ENCODE results near the gene PTGER2.

PTGER2 gene, protein sequence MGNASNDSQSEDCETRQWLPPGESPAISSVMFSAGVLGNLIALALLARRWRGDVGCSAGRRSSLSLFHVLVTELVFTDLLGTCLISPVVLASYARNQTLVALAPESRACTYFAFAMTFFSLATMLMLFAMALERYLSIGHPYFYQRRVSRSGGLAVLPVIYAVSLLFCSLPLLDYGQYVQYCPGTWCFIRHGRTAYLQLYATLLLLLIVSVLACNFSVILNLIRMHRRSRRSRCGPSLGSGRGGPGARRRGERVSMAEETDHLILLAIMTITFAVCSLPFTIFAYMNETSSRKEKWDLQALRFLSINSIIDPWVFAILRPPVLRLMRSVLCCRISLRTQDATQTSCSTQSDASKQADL

DNA sequence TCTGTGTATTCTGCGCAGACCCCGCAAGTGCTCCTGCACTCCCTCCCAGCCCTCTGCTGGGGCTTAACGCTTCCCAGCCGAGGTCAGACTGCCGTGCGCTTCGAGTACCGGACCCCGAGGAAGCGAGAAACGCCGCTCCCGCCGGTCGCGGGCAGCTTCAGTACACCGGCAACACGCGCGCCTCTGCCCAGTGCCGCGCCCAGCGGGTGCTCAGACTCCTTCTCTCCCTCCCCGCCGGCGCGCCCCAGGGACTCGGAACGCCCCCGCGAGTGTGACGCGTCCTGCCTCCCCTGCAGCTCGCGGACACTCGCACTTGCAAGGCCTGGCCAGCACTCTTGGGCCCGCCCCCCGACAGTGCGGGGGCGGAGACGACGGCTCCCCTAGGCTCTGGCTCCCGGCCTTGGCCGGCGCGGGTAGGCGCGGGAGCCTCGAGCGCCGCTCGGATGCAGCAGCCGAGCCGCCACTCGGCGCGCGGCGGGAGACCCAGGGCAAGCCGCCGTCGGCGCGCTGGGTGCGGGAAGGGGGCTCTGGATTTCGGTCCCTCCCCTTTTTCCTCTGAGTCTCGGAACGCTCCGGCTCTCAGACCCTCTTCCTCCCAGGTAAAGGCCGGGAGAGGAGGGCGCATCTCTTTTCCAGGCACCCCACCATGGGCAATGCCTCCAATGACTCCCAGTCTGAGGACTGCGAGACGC lies at the start of gene PTGER2:
PTGER2 (plus strand) TSS at position 410 of the 692 bp plus-strand sequence; CDS start at position 647, 237 bp downstream.
- Histone ChIP-seq H3K36me3 (ENCODE audit: low read depth) (no peaks in the 10 kb centered on the region), H3K27ac (ENCODE audit: poor library complexity, severe bottlenecking) (no peak within 1 kb of the TSS), H3K4me1 (ENCODE audit: insufficient read depth, poor library complexity, severe bottlenecking) (no peaks in the 10 kb centered on the region), H3K4me3 (ENCODE audit: severe bottlenecking) (peak within 1 kb of the TSS; percentile 33), H3K27me3 (ENCODE audit: insufficient read depth, poor library complexity, severe bottlenecking) (peaks cover 21% of the 10 kb centered on the region), H3K9me3 (ENCODE audit: severe bottlenecking) (no peaks in the 10 kb centered on the region)
- peak; percentile 94 for ATAC-seq (ENCODE audit: low read depth)
- TF ChIP-seq, protein P1, sequence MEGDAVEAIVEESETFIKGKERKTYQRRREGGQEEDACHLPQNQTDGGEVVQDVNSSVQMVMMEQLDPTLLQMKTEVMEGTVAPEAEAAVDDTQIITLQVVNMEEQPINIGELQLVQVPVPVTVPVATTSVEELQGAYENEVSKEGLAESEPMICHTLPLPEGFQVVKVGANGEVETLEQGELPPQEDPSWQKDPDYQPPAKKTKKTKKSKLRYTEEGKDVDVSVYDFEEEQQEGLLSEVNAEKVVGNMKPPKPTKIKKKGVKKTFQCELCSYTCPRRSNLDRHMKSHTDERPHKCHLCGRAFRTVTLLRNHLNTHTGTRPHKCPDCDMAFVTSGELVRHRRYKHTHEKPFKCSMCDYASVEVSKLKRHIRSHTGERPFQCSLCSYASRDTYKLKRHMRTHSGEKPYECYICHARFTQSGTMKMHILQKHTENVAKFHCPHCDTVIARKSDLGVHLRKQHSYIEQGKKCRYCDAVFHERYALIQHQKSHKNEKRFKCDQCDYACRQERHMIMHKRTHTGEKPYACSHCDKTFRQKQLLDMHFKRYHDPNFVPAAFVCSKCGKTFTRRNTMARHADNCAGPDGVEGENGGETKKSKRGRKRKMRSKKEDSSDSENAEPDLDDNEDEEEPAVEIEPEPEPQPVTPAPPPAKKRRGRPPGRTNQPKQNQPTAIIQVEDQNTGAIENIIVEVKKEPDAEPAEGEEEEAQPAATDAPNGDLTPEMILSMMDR (IDR thresholded peaks at IDR 0.05; ENCODE audit: poor library complexity, severe bottlenecking) = no peak
- DNase-seq (ENCODE audit: low spot score) = peak; percentile 89

DNA sequence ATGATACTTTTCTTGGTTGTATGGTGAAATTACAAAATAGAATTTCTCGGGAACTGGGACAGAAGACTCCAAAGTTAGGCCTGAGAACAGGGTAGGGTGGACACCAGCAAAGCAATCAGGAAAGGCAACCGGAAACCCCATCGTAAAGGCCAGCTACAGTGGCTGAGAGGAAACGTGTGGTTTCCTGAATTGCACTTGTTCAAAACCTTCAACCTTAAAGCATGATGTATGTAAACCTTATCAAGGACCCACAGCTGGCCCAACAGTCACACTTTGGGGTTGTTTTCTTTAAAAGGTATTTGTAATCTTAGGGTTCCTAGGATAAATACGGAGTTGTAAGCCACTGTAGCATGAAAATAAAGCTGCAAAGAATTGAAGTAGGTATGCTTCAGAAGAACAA lies 48.9 kb upstream of the PTGER2 start:
- Histone ChIP-seq H3K4me1 (ENCODE audit: insufficient read depth, poor library complexity, severe bottlenecking) (no peaks in the 10 kb centered on the region), H3K27ac (ENCODE audit: poor library complexity, severe bottlenecking) (no peak overlapping the region), H3K36me3 (ENCODE audit: low read depth) (no peaks in the 10 kb centered on the region), H3K27me3 (ENCODE audit: insufficient read depth, poor library complexity, severe bottlenecking) (peaks cover 36% of the 10 kb centered on the region), H3K9me3 (ENCODE audit: severe bottlenecking) (no peaks in the 10 kb centered on the region), H3K4me3 (ENCODE audit: severe bottlenecking) (no peak overlapping the region)
- DNase-seq (ENCODE audit: low spot score) (no peak), ATAC-seq (ENCODE audit: low read depth) (no peak)
- TF ChIP-seq, protein P1 (IDR thresholded peaks at IDR 0.05; ENCODE audit: poor library complexity, severe bottlenecking) = no peak

DNA sequence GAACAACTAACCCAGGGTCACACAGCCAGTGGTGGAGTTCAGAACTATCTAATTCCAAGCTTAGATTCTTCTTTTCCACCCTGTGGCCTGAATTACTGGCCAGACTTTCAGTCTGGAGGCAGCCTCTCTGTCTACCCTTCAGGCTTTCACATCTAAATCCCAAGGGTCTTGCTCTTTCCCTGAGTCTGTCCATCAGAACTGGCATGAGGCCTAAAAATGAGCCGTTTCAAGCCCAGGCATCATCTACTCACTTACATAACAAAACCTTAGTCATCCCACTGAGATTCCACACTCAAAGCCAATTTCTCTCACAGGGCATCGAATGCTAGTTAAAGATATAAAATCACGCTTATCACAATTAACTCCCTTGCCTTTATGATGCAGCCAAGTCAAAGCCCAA lies 47.9 kb upstream of the PTGER2 start:
- Histone ChIP-seq H3K27me3 (ENCODE audit: insufficient read depth, poor library complexity, severe bottlenecking) (peaks cover 46% of the 10 kb centered on the region), H3K36me3 (ENCODE audit: low read depth) (no peaks in the 10 kb centered on the region), H3K27ac (ENCODE audit: poor library complexity, severe bottlenecking) (no peak overlapping the region), H3K9me3 (ENCODE audit: severe bottlenecking) (no peaks in the 10 kb centered on the region), H3K4me1 (ENCODE audit: insufficient read depth, poor library complexity, severe bottlenecking) (no peaks in the 10 kb centered on the region), H3K4me3 (ENCODE audit: severe bottlenecking) (no peak overlapping the region)
- TF ChIP-seq, protein P1 (IDR thresholded peaks at IDR 0.05; ENCODE audit: poor library complexity, severe bottlenecking) = no peak
- ATAC-seq (ENCODE audit: low read depth) (no peak), DNase-seq (ENCODE audit: low spot score) (no peak)

DNA sequence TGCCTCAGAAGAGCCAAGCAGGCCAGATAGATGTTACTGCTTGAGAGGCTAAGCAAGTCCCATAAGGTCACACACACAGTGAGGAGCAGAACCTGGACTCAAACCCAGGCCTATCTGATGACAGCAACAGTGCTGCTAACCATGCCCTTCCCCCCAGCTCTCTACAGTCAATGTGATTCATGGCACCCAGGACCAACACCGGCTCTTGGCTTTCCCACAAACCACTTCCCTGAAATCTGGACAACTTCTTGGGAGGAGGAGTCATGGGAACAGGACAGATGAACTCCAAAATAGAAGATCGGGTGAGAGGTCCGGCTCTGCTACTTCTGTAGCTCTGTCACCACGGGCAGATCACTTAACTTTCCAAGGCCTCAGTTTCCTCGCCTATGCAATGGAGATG lies 47.3 kb upstream of the PTGER2 start:
- ATAC-seq (ENCODE audit: low read depth) (no peak), DNase-seq (ENCODE audit: low spot score) (no peak)
- no peak overlapping the region for H3K4me3 ChIP-seq (ENCODE audit: severe bottlenecking)
- no peaks in the 10 kb centered on the region for H3K4me1 ChIP-seq (ENCODE audit: insufficient read depth, poor library complexity, severe bottlenecking)
- H3K27me3 ChIP-seq (ENCODE audit: insufficient read depth, poor library complexity, severe bottlenecking) = peaks cover 52% of the 10 kb centered on the region
- H3K9me3 ChIP-seq (ENCODE audit: severe bottlenecking) = no peaks in the 10 kb centered on the region
- no peak overlapping the region for H3K27ac ChIP-seq (ENCODE audit: poor library complexity, severe bottlenecking)
- H3K36me3 ChIP-seq (ENCODE audit: low read depth) = no peaks in the 10 kb centered on the region
- TF ChIP-seq, protein P1 (IDR thresholded peaks at IDR 0.05; ENCODE audit: poor library complexity, severe bottlenecking) = no peak

All from RWPE2 (cell line).